GM19193 (cell line): ENCODE data around the gene BCAP31.

Experiments
- POLR2A ChIP-seq: IDR thresholded peaks from 4 replicates; pipeline ENCODE4 v1.6.1; 2011; ENCODE audit not compliant: insufficient read depth, insufficient read length; ENCODE audit errors: extremely low read depth

The BCAP31 gene

DNA sequence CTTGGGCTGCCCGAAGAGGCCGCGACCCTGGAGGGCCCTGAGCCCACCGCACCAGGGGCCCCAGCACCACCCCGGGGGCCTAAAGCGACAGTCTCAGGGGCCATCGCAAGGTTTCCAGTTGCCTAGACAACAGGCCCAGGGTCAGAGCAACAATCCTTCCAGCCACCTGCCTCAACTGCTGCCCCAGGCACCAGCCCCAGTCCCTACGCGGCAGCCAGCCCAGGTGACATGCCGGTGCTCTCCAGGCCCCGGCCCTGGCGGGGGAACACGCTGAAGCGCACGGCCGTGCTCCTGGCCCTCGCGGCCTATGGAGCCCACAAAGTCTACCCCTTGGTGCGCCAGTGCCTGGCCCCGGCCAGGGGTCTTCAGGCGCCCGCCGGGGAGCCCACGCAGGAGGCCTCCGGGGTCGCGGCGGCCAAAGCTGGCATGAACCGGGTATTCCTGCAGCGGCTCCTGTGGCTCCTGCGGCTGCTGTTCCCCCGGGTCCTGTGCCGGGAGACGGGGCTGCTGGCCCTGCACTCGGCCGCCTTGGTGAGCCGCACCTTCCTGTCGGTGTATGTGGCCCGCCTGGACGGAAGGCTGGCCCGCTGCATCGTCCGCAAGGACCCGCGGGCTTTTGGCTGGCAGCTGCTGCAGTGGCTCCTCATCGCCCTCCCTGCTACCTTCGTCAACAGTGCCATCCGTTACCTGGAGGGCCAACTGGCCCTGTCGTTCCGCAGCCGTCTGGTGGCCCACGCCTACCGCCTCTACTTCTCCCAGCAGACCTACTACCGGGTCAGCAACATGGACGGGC, 1.0 kb upstream of the BCAP31 start:
- no peak for TF ChIP-seq POLR2A

DNA sequence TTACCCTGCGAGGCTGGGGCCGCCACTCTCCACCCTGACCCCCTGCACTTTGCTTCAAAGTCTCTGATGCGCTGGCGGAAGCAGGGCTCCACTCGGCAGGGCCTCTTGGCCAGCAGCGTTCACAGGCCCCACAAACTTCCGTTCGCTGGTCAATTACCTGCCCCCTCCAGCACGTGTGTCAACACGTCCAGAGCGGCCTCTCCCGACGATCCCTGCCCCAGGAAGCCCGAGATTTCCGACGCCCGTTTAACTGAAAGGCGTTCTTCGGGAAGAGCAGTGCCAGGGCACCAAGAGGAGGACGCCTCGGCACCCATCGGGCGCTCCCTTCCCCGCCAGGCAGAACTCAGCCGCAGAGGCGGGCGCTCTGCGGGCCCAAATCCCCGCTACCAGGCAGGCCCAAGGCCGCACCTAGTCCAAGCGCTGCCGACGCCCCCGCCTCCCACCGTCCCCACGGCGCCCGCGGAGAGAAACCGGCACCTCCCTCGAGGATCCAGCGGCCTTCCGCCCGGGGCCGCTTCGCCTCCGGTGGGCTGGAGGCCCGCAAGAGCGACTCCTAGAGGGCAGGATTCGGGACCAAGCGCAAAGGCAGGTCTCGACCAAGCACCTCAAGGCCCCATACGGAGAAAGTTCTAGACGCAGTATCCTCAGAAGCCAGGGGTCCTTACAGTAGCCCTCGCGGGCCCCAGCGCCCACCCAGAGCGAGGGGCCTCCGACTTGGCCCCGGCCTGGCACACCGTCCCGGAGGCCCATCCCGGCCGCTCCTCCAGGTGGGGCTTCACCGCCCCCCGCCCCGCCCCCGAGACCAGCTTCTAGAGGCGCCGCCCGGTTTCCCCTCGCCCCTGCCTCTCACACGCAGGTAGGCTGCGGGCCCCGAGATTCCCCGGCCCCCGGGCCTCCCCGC, 586 bp downstream of the BCAP31 start:
- TF ChIP-seq POLR2A: no peak

DNA sequence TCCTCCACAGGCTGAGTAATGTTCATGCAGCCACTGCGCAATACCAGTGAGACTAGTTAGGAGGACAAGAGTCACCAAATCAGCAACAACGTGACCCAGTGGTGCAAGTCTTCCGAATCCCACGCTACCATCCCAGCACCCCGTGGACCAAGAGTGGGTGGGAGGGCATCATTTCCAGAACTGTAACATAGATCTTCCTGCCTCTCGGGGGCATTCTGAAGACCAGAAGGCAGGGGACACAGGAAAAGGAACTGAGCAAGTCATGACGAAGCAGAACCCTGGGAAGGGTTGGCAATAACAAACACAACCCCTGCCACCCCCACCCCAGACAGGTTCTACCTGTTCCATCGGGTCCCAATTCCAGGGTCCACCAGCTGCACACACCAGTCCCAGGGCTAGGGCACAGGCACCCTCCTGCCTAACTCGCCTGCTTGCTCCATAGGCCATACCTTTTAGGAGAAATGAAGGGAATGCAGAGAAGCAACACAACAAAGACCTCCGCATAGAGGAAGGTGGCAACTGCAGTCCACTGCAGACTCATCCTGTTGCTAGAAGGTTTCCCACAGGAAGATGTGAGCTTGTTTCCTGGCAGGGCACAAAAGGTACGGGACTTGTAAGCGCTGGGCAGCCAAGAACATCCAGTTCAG, 1.4 kb downstream of the BCAP31 start:
- no peak for TF ChIP-seq POLR2A

DNA sequence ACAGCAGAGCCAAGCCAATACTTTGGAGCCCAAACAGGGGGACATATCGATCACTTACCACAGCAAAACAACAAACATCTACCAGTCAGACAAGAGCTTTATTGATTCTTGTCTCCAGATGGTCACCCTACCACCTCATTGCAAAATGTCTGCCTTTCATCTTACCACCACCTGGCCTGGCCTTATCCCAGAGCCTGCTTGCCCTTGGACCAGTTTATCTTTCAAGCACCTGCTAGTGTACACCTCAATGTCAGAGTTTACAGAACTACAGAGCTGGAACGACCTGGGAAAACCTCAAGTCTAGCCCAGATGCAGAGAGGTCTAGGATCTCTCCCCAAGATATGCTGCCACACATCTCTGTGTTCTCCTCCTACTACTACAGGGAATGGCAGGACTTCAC, 4.5 kb downstream of the BCAP31 start:
- no peak for TF ChIP-seq POLR2A

DNA sequence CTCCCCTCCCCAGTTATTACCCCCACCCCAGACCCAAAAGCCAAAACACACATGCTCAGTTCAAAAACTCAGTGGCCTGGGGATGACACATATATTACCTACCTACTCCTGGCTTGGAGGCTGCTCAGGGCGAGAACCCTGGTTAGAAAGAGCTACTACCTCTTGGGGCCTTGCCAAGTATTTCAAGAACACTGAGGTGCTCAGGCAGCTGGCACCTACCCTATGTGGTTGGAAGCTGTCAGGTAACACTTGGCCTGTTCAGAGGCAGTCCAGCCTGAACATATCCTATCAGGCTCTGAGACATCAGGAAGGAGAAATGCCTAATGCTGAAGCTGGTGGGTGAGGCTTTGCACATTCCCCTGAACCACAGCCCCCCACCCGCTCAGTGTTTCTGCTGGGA, 4.9 kb downstream of the BCAP31 start:
- TF ChIP-seq POLR2A: no peak

DNA sequence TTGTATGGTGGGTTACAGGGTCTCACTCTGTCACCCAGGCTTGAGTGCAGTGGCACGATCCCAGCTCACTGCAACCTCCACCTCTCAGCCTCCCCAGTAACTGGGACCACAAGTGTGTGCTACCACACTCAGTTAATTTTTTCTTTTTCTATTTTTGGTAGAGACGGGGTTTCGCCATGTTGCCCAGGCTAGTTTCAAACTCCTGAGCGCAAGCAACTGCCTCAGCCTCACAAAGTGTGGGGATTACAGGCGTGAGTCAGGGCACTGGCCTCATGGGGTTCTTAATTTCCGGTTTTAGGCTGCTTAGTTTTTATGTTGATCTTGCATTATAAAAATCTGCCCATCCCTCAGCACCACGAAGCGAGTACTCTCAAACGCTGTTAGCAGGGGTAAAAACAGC, 6.7 kb downstream of the BCAP31 start:
- TF ChIP-seq POLR2A: no peak

DNA sequence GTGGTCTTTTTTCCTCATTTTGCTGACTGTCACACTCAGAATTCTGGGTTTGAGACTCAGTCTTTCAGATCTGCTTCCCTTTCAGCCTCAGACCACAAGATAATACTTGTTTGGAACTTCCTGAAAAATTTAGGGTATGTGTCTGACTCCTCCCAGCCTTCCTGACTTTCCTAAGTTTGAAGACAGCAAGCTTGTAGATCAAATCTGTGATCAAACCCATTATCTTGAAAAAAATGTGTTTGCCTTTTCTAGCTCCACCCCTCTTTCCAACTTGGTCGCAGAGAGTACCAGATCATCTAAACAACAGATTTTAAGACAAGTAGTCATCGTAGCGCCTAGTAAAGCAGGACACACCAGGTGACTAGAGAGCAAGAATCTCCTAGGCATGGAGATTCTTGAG, 9.9 kb downstream of the BCAP31 start:
- no peak for TF ChIP-seq POLR2A

DNA sequence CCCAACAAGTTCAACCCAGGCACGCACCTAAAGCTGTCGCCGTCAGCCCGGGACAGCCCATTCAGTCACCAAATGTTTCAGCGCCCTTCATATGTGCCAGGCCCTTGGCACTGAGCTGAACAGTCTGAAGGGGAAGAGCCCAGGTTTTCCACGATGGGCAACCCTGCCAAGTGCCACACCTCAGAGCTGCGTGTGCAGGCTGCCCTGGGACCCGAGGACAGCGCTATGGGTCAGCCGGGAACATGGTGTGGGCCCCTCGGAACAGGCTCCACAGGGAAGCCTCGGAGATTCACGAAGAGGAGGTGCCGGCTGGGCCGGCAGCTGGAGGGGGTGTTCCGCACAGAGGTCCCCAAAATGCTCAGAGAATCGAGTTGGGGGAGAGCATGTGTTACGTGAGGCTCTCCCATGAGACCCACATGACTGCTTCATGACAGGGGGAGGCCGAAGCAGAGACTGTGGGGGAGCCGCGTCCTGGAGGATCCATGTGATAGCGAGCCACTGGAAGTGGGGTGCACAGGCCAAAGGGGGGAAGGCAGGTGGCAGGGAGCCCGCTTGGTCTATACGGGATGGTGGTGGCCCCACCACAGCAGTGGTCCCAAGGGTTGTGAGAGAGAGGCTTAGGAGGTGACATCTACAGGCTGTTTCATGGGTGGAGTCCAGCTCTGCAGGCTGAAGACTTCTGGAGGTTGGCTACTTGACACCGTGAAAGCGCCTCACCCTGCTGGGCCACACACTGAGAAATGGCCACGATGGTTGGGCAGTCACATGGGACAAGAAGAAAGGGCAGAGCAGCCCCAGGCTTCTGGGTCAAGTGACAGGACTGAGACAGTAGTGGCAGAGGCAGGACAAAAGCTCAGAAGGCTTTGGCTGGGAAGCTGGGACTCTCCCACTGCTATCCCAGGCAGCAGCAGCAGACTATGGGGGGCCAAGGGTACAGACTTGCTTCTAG, 14.2 kb downstream of the BCAP31 start:
- no peak for TF ChIP-seq POLR2A

DNA sequence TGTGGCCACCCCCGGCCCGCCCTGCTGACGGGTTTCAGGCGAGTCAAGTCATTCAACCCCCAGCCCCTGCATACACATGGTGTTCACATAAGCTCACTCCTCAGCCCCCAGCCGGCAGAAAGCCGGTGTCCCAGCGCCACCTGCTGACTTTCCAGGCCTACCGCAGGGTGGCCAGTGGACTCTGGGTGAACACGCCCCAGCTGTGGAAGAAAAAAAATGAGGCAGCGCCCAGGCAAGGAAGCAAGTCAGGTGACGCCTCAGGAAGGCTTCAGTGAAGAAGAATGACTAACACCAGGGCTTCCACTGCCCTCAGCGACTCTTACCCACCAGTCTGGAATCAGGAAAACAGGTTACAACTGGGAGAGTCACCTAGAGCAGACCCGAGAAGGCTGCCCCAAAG, 15.8 kb downstream of the BCAP31 start:
- TF ChIP-seq POLR2A: no peak

DNA sequence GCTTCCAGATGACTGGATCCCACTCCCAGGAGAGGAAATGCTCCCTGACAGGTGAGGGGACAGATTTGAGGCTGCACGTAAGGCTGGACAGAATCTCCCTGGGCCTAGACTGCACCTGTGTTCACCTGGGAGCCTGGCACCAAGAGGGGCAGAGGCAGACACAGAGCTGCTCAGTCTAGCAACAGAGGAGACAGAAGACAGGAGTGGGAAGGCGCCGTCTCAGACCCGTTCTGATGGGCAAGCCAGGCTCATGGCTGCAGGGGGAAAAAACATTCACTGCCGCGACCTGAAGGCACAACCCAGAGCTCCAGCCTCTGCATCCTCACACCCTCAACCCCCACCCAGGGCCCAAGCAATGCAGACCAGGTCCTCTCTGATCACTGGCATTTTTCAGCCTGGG, 16.8 kb downstream of the BCAP31 start:
- no peak for TF ChIP-seq POLR2A

DNA sequence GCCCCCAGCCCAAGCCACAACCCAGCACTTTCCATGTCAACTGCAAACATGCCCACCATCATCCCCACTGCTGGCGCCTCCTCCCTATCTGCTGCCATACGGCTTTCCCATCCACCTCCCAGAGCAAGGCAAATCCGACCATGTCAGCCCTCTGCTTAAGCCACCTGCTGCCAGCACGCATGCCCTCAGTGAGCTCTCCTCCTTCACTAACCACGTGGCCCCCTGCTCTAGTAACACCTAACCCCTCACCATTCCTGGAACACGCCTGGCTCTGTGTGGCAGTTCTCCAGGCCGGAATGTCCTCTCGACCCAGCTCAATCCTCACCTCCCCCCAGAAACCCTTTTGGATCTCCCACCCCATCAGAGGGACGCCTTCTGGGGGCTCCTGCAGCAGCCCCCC, 17.4 kb downstream of the BCAP31 start:
- no peak for TF ChIP-seq POLR2A

DNA sequence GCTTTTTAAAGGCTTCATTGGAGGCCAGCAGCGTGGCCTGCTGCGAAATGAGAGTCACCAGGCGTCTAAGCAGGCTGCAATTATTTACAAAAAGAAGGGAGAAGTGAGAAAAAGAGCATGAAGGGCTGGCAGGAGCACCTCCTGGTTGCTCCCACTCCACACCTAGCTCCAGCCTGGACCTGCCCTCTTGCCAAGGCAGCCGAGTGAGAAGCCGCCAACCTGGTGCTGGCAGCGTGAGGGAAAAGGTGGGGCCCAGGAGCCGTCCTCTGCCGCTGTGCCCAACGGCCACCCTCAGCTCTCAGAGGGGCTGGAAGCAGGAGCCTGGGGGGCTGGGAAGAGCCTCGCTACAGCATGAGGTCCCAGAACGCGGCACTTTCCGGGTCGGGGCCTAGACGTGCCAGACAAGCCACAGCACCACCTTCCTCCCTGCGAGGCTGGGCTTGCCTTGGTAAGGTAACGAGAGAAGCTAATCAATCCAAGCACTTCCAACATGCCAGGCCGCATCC, 20.1 kb downstream of the BCAP31 start:
- no peak for TF ChIP-seq POLR2A

DNA sequence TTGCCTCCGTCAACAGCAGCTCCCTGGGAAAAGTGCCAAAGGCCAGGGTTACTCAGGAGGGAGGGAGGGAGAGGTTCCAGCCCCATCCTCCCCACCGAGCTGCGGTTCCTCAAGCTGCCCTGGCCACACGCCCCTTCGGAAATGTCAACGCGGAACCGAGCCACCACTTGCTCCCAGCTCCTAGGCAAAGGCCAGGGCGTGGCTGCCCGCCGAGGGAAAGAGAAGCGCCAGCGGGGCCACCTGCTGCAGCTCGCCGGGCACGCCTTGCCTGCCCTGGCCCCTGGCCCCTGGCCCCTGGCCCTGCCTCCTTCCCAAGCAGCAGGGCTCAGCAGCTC, 21.2 kb downstream of the BCAP31 start:
- no peak for TF ChIP-seq POLR2A

DNA sequence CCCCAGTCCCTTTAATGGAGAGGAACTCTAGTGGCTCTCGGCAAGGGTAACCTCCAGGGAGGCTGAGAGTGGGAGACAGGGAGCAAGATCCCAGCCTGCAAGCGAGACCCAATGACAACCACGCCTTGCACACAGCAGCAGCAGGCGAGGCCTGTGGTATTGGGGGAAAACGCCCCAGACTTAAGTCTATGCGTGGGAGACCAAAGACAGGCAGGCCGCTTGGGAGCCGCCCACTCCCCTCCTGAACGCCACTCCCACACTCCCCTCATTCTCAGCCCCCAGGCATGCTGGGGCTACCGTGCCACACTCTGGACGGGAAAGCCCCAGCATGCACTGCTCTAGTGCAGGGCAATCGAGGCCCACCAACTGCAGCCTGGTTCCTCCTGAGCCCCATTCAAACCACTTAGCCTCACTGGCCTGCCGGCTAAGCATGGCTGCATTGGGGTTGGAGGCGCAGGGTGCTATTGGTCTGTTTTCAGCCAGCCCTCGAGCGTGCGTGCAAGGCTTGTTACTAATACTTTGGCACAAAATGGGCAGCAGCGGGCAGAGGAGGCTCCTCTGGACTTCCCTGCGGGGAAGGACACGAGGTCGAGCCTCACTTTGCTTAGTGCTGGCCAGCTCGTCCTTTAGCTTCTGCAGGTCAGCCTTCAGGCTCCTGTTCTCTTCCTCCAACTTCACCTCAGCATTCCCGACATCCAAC, 21.7 kb downstream of the BCAP31 start:
- no peak for TF ChIP-seq POLR2A
